Testis (tissue), 2 donors: Measurements from ENCODE around the gene ETV7.

Source experiments
- POLR2A ChIP-seq: fragments of 450-650 bp; IDR thresholded peaks from one replicate; pipeline ENCODE4 v1.6.1; 2017; ENCODE audit warnings: antibody characterized with exemption, mild to moderate bottlenecking, moderate library complexity
- TF ChIP-seq, protein P1 (sequence below), 3 experiments: fragments of 450-650 bp in 2 of 3; fragments of 200-600 bp in 1 of 3; sonication (generic) in 1 of 3; IDR thresholded peaks; one replicate each; pipeline ENCODE4 v1.5.1; 2016 to 2019; ENCODE audit warnings: antibody characterized with exemption in 3 of 3, mild to moderate bottlenecking in 2 of 3, moderate library complexity in 1 of 3

DNA sequence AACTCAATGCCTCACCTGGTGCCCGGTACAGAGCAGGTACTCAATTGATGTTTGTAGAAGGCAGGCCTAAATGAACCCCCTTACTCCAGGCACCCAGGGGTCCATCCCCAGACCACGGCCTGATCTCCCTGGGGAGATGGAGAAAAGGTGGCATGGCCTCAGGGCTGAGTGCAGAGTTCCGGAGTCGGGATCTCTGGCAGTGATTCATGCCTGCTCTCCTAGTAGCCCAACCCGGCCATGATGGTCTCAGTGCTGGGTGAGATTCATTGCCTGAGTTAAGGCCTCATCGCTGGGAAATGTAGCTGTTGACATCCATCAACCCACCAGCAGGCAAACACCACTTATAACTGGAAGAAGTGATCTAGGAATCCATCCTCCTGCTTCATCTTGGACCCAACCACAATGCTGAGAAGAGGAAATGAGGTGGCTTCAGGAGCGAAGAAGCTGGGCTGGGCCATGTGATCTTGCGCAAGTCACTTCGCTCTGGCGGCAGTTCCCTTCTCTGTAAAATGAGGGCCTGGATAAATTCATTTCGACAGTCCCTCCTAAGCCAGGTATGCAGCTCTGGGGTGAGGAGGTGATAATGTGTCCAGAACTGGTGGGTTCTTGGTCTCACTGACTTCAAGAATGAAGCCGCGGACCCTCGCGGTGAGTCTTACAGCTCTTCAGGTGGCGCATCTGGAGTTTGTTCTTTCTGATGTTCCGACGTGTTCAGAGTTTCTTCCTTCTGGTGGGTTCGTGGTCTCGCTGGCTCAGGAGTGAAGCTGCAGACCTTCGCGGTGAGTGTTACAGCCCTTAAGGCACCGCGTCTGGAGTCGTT lies 24.7 kb downstream of the ETV7 start:
- TF ChIP-seq, protein P1, sequence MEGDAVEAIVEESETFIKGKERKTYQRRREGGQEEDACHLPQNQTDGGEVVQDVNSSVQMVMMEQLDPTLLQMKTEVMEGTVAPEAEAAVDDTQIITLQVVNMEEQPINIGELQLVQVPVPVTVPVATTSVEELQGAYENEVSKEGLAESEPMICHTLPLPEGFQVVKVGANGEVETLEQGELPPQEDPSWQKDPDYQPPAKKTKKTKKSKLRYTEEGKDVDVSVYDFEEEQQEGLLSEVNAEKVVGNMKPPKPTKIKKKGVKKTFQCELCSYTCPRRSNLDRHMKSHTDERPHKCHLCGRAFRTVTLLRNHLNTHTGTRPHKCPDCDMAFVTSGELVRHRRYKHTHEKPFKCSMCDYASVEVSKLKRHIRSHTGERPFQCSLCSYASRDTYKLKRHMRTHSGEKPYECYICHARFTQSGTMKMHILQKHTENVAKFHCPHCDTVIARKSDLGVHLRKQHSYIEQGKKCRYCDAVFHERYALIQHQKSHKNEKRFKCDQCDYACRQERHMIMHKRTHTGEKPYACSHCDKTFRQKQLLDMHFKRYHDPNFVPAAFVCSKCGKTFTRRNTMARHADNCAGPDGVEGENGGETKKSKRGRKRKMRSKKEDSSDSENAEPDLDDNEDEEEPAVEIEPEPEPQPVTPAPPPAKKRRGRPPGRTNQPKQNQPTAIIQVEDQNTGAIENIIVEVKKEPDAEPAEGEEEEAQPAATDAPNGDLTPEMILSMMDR (IDR thresholded peaks at IDR 0.05): no peak
- no peak for TF ChIP-seq POLR2A
